DOHH2 (cell line): ENCODE data around the gene DOK3.

Experiments
- H3F3A ChIP-seq: fragments of 200-600 bp; sonication (generic), shearing (Covaris generic); 2 replicates; pipeline ENCODE4 v1.6.0; 2016; ENCODE audit warnings: antibody characterized with exemption, mild to moderate bottlenecking; ENCODE audit not compliant: control insufficient read depth, insufficient read depth
- H3K27ac ChIP-seq: fragments of 200-600 bp; sonication (generic); 2 replicates; pipeline ENCODE4 v1.5.1; 2014; ENCODE audit warnings: low read depth, mild to moderate bottlenecking, low read length, moderate library complexity
- H3K27me3 ChIP-seq: fragments of 200-600 bp; sonication (generic); 2 replicates; pipeline ENCODE4 v1.6.1; 2014; ENCODE audit warnings: mild to moderate bottlenecking, low read length, mixed read lengths; ENCODE audit not compliant: control insufficient read depth
- H3K36me3 ChIP-seq: fragments of 200-600 bp; sonication (generic); 2 replicates; pipeline ENCODE4 v1.6.1; 2014; ENCODE audit warnings: mild to moderate bottlenecking, low read length, moderate library complexity, mixed read lengths; ENCODE audit not compliant: control insufficient read depth
- H3K4me1 ChIP-seq: fragments of 200-600 bp; sonication (generic); 2 replicates; pipeline ENCODE4 v1.6.1; 2014; ENCODE audit warnings: mild to moderate bottlenecking, low read length, mixed read lengths; ENCODE audit not compliant: control insufficient read depth
- H3K4me2 ChIP-seq: fragments of 200-600 bp; sonication (generic); 2 replicates; pipeline ENCODE4 v1.6.0; 2014; ENCODE audit warnings: mild to moderate bottlenecking, low read length, moderate library complexity
- H3K4me3 ChIP-seq: fragments of 200-600 bp; sonication (generic); 2 replicates; pipeline ENCODE4 v1.5.1; 2014; ENCODE audit warnings: mild to moderate bottlenecking, low read length, mixed read lengths
- H3K79me2 ChIP-seq: fragments of 200-600 bp; sonication (generic); 2 replicates; pipeline ENCODE4 v1.6.1; 2014; ENCODE audit warnings: mild to moderate bottlenecking, low read length, mixed read lengths; ENCODE audit not compliant: control insufficient read depth
- H3K9me2 ChIP-seq: fragments of 200-600 bp; sonication (generic); replicated peaks from 2 replicates; pipeline ENCODE4 v1.6.1; 2014; ENCODE audit warnings: mild to moderate bottlenecking, low read length, mixed read lengths; ENCODE audit not compliant: control insufficient read depth
- H3K9me3 ChIP-seq: fragments of 200-600 bp; sonication (generic); 2 replicates; pipeline ENCODE4 v1.6.1; 2014; ENCODE audit warnings: antibody characterized with exemption, low read length, mixed read lengths; ENCODE audit not compliant: control insufficient read depth, insufficient read depth
- H4K20me1 ChIP-seq: fragments of 200-600 bp; sonication (generic); 2 replicates; pipeline ENCODE4 v1.6.0; 2014; ENCODE audit warnings: low read depth, mild to moderate bottlenecking, antibody characterized with exemption, low read length, moderate library complexity; ENCODE audit not compliant: control insufficient read depth, insufficient read depth
- EZH2phosphoT487 ChIP-seq: fragments of 200-600 bp; sonication (generic); IDR thresholded peaks from 2 replicates; pipeline ENCODE4 v1.6.1; 2017; ENCODE audit warnings: borderline replicate concordance, mild to moderate bottlenecking, antibody characterized with exemption, low read length, moderate library complexity, mixed read lengths
- TF ChIP-seq, protein P1 (sequence below): fragments of 200-600 bp; sonication (generic); IDR thresholded peaks from one replicate; pipeline ENCODE4 v1.5.1; 2014; ENCODE audit warnings: antibody characterized with exemption, mild to moderate bottlenecking, low read depth, low read length; ENCODE audit not compliant: poor library complexity, severe bottlenecking

The DOK3 gene

DNA sequence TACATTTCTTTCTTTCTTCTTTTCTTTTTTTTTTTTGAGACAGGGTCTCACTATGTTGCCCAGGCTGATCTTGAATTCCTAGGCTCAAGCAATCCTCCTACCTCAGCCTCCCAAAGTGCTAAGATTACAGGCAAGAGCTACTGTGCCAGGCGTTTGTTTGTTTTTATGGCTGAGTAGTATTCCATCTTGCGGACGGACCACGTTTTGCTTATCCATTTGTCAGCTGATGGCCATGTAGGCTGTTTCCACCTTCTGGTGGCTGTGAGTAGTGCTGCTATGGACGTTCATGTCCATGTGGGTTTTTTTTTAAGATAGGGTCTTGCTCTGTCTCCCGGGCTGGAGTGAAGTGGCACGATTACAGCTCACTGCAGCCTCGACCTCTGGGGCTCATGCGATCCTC, 2.5 kb downstream of the DOK3 start:
- TF ChIP-seq, protein P1, sequence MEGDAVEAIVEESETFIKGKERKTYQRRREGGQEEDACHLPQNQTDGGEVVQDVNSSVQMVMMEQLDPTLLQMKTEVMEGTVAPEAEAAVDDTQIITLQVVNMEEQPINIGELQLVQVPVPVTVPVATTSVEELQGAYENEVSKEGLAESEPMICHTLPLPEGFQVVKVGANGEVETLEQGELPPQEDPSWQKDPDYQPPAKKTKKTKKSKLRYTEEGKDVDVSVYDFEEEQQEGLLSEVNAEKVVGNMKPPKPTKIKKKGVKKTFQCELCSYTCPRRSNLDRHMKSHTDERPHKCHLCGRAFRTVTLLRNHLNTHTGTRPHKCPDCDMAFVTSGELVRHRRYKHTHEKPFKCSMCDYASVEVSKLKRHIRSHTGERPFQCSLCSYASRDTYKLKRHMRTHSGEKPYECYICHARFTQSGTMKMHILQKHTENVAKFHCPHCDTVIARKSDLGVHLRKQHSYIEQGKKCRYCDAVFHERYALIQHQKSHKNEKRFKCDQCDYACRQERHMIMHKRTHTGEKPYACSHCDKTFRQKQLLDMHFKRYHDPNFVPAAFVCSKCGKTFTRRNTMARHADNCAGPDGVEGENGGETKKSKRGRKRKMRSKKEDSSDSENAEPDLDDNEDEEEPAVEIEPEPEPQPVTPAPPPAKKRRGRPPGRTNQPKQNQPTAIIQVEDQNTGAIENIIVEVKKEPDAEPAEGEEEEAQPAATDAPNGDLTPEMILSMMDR = peak; percentile 38
- TF ChIP-seq EZH2phosphoT487 = no peak
- H3K27ac ChIP-seq = peak overlapping the region; percentile 99
- no peaks in the 10 kb centered on the region for H3K9me2 ChIP-seq
- H3K4me3 ChIP-seq = peak overlapping the region; percentile 81
- peaks cover 39% of the 10 kb centered on the region for H3K79me2 ChIP-seq
- no peaks in the 10 kb centered on the region for H3K27me3 ChIP-seq
- H3K4me1 ChIP-seq = peaks cover 85% of the 10 kb centered on the region
- peaks cover 4% of the 10 kb centered on the region; the same call in 1 of the 2 replicates for H4K20me1 ChIP-seq
- no peaks in the 10 kb centered on the region for H3K9me3 ChIP-seq
- peaks cover 35% of the 10 kb centered on the region for H3F3A ChIP-seq
- H3K36me3 ChIP-seq = peaks cover 93% of the 10 kb centered on the region
- H3K4me2 ChIP-seq = peak overlapping the region; percentile 100

DNA sequence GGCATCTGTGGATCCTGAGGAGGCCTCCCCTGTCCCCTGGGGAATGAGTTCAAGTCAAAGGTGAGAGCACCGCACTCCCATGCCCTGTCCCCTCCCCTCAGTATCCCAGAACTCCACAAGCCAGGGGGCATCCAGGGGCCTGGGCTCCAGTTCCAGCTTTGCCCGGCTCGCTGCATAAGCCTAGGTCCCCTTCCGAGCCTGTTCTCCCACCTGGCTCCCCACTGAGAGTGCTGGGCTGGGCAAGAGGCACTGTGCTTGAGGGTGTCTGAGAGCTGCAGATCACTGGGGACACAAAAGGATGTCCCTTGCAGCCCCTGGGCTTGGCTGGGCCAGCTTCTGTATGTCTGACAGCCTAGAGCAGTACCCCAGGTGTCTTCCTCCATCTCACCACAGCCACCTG, 4.6 kb downstream of the DOK3 start:
- peaks cover 82% of the 10 kb centered on the region for H3K36me3 ChIP-seq
- no peaks in the 10 kb centered on the region for H3K9me2 ChIP-seq
- H3K4me3 ChIP-seq = no peak overlapping the region
- H3K4me1 ChIP-seq = peaks cover 80% of the 10 kb centered on the region
- H3K79me2 ChIP-seq = peaks cover 38% of the 10 kb centered on the region
- H4K20me1 ChIP-seq = peaks cover 8% of the 10 kb centered on the region; the same call in 1 of the 2 replicates
- no peaks in the 10 kb centered on the region for H3K9me3 ChIP-seq
- H3K27me3 ChIP-seq = no peaks in the 10 kb centered on the region
- no peak overlapping the region for H3K4me2 ChIP-seq
- TF ChIP-seq, protein P1 = no peak
- no peak for TF ChIP-seq EZH2phosphoT487
- H3K27ac ChIP-seq = peak overlapping the region; percentile 11; the same call in 1 of the 2 replicates
- peaks cover 29% of the 10 kb centered on the region for H3F3A ChIP-seq

DNA sequence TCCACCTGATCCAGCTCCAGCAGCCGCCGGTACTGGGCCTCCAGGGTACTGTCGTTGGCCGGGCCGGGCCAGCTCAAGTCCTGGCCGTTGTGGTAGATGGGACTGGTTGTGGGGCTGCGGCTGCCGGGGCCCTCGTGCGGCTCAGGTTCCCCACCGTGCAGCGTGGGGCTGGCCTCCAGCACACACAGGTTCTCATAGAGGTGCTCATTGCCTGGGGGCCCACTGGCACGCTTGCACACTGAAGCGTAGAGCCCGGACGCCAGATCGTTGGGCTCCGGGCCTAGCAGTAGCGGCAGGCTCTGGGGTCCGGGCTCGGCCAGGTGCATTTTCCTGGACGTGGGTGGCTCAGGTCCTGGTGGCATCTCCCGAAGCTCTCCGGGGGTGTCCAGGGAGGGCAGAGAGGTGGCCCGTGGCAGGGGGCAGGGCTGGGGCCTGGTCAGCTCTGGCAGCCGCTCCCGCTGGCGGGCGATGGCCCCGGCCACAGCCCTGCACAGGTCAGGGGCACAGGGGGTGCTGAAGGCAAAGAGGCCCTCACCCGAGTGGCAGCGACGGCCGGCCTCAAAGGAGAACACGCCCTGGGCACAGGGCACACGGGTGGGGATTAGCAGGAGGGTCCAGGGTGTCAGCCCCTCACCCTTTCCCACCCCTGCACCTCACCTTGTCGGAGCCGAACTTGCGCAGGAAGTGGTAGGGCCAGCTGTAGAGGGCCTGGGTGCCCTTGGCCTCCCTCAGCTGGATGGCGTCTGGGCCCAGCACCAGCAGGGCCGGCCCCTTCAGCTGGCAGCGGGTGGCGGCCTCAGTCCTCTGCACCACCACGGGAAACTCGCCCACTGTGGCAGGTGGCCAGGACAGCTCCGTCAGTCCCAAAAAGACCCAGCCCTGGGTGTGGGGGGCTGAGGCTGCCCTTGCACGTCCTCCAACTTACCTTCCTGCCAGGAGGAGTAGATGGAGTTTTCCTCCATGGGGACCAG, 5.3 kb downstream of the DOK3 start:
- no peak for TF ChIP-seq EZH2phosphoT487
- TF ChIP-seq, protein P1 = no peak
- H3K9me2 ChIP-seq = no peaks in the 10 kb centered on the region
- peaks cover 8% of the 10 kb centered on the region; the same call in 1 of the 2 replicates for H4K20me1 ChIP-seq
- H3K4me3 ChIP-seq = no peak overlapping the region
- peaks cover 77% of the 10 kb centered on the region for H3K4me1 ChIP-seq
- 0 out of 2 replicates have a peak overlapping the region, but pooled peaks have one; percentile 61 for H3K4me2 ChIP-seq
- H3K9me3 ChIP-seq = no peaks in the 10 kb centered on the region
- H3K79me2 ChIP-seq = peaks cover 31% of the 10 kb centered on the region
- H3F3A ChIP-seq = peaks cover 31% of the 10 kb centered on the region
- H3K27me3 ChIP-seq = peaks cover 4% of the 10 kb centered on the region; the same call in 1 of the 2 replicates
- 0 out of 2 replicates have a peak overlapping the region, but pooled peaks have one; percentile 11 for H3K27ac ChIP-seq
- peaks cover 76% of the 10 kb centered on the region for H3K36me3 ChIP-seq
